Hippocampal formation (tissue), 2 donors: ENCODE results near the gene JPH2.

Experiments
- DNase-seq, 2 donors: peaks; one replicate each; lab custom pipeline; 2025; lab: John Stamatoyannopoulos, UW

JPH2 gene

GRCh38 chr20:44075191-44075949 is 111.6 kb downstream of the JPH2 start:
- no peak for DNase-seq

- DNase-seq: peak in 1 of 2 donors; percentile 37
Observed at GRCh38 chr20:44074252-44075151, 112.5 kb downstream of the JPH2 start.

GRCh38 chr20:44073675-44074071 is 113.3 kb downstream of the JPH2 start:
- DNase-seq: no peak

GRCh38 chr20:44073011-44073674 is 113.8 kb downstream of the JPH2 start:
- no peak for DNase-seq

- no peak for DNase-seq
Observed at GRCh38 chr20:44072384-44072783, 114.6 kb downstream of the JPH2 start.

GRCh38 chr20:44071526-44072111 is 115.4 kb downstream of the JPH2 start:
- no peak for DNase-seq

GRCh38 chr20:44071057-44071456 is 115.9 kb downstream of the JPH2 start:
- no peak for DNase-seq

GRCh38 chr20:44070139-44070900 is 116.7 kb downstream of the JPH2 start:
- DNase-seq: peak in 1 of 2 donors; percentile 13

- DNase-seq: no peak
Observed at GRCh38 chr20:44069203-44070011, 117.6 kb downstream of the JPH2 start.

GRCh38 chr20:44068316-44069201 is 118.4 kb downstream of the JPH2 start:
- no peak for DNase-seq

GRCh38 chr20:44067650-44068081 is 119.3 kb downstream of the JPH2 start:
- no peak for DNase-seq

- DNase-seq: no peak
Observed at GRCh38 chr20:44066645-44067606, 120.1 kb downstream of the JPH2 start.

GRCh38 chr20:44065401-44066340 is 121.3 kb downstream of the JPH2 start:
- DNase-seq: no peak

GRCh38 chr20:44064501-44065400 is 122.2 kb downstream of the JPH2 start:
- DNase-seq: no peak
